Measurements from ENCODE around the gene SEPTIN3.
A peak's percentile ranks its signal among the peaks of the same experiment; 100 is the strongest.
"Not testable (repeated sequence)": the region's sequence is repeated elsewhere in the genome, so short reads cannot be mapped to it uniquely, and the experiment has no call there.

SEPTIN3 gene

GRCh38 chr22:41943661-41944209 is 25.5 kb upstream of the SEPTIN3 start:
- TF ChIP-seq ZFX (IDR thresholded peaks at IDR 0.05) (no peak), CTCF (conservative IDR thresholded peaks at IDR 0.05) (no peak)

GRCh38 chr22:41946629-41947423 is 22.4 kb upstream of the SEPTIN3 start, which contains the start of gene CENPM:
Gene CENPM (minus strand): TSS chr22:41947152. CDS start chr22:41947076, 76 bp downstream.
- TF ChIP-seq CTCF (conservative IDR thresholded peaks at IDR 0.05) = no peak
- TF ChIP-seq ZFX (IDR thresholded peaks at IDR 0.05) = peak; percentile 41; the same call in 1 of the 2 replicates
- H3K27ac ChIP-seq = peak within 1 kb of the TSS; percentile 82

More at GRCh38 chr22:41943661-41944209, 25.5 kb upstream of the SEPTIN3 start:
- H3K27ac ChIP-seq = peak overlapping the region; percentile 7; the same call in 1 of the 2 replicates

GRCh38 chr22:41947424-41948080 is 21.7 kb upstream of the SEPTIN3 start:
- TF ChIP-seq ZFX (IDR thresholded peaks at IDR 0.05) = no peak
- peak overlapping the region; percentile 82 for H3K27ac ChIP-seq

- TF ChIP-seq ZFX (IDR thresholded peaks at IDR 0.05) (no peak), CTCF (conservative IDR thresholded peaks at IDR 0.05) (no peak)
- H3K27ac ChIP-seq = no peak overlapping the region; the same call in 1 of the 2 replicates
Measured at GRCh38 chr22:41948142-41948541, 21.1 kb upstream of the SEPTIN3 start.

- H3K27ac ChIP-seq = not testable (repeated sequence)
Measured at GRCh38 chr22:41948928-41949296, 20.3 kb upstream of the SEPTIN3 start.

GRCh38 chr22:41949297-41949965 is 19.8 kb upstream of the SEPTIN3 start:
- H3K27ac ChIP-seq = no peak overlapping the region
- no peak for TF ChIP-seq CTCF (conservative IDR thresholded peaks at IDR 0.05)
- TF ChIP-seq ZFX (IDR thresholded peaks at IDR 0.05) = no peak

- TF ChIP-seq CTCF (conservative IDR thresholded peaks at IDR 0.05) (no peak), ZFX (IDR thresholded peaks at IDR 0.05) (no peak)
- H3K27ac ChIP-seq = no peak within 1 kb of the TSS
Measured at GRCh38 chr22:41951898-41952474, 17.3 kb upstream of the SEPTIN3 start, which contains the start of gene SMIM45. Gene SMIM45 (plus strand): TSS chr22:41952150.

Data from C4-2B (cell line).